DMS 273 treated with DMSO at 0.1 percent for 48 hours (cell line): ENCODE results near the gene HHAT.
A peak's percentile ranks its signal among the peaks of the same experiment; 100 is the strongest.

Experiments
- DNase-seq: peaks from one replicate; lab custom pipeline; 2025; lab: John Stamatoyannopoulos, UW

The HHAT gene

DNA sequence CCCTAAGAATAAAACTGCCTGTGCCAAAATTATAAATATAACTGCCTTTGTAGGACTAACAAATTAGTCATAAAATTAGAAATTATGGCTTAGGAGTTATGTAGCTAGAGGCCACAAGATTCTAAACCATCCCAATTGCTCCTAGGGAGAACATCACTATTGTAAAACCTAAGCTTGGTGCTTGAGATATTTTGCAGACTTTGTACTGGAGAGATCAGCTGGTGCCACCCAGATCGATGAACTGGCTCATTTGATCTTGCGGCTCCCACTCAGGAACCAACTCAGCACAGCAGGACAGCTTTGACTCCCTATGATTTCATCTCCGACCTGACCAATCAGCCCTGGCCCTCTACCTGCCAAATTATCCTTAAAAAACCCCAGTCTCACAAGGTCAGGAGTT, 30.6 kb downstream of the HHAT start:
- no peak for DNase-seq

GRCh38 chr1:210360852-210361477, 32.3 kb downstream of the HHAT start:
- DNase-seq, result peak; percentile 13

DNA sequence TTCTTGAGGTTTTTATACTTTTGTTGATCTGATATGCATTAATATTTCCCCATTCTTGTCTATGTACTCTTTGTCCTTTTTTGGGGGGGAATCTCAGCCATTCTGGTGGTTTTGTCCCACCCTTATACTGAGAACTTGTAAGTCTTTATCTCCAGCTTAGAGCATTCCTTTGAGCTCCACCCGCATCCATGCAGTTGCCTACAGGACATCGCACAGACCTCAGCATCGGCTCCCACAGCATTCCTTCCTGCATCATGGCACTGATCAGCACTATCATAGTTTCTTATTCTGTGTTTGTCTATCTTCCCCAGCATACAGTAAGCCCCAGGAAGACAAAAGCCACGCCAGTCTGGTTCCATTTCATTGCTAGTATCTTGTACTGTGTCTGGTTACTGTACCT, 33.0 kb downstream of the HHAT start:
- no peak for DNase-seq

- no peak for DNase-seq
These were observed 33.8 kb downstream of the HHAT start for GRCh38 chr1:210362526-210362925.

DNA sequence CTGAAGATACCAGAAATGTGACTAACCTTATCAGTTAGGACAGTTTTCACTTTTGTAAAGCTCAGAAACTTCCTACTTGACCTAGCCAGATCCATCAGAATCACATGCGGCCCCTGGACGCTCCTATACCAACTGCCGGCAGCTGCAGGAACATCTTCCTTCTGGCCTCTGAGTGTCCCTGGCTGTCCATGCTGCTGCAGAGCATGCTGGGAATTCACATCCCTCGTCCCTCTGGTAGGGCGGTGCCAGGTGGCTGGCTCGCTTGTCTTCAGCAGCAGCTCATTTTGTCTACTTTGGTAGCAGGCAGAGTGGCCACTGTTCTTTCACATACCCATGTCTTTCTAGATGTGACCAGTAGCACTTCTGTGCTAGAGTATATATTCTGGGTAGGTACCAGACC, 34.4 kb downstream of the HHAT start:
- no peak for DNase-seq

- DNase-seq, result no peak
These were observed 35.8 kb downstream of the HHAT start for GRCh38 chr1:210364479-210364878.

GRCh38 chr1:210366767-210367166, 38.1 kb downstream of the HHAT start:
- no peak for DNase-seq

- DNase-seq, result no peak
These were observed 38.9 kb downstream of the HHAT start for GRCh38 chr1:210367566-210367965.

- no peak for DNase-seq
These were observed 40.7 kb downstream of the HHAT start for GRCh38 chr1:210369425-210369824.

- no peak for DNase-seq
These were observed 43.2 kb downstream of the HHAT start for GRCh38 chr1:210371916-210372315.

DNA sequence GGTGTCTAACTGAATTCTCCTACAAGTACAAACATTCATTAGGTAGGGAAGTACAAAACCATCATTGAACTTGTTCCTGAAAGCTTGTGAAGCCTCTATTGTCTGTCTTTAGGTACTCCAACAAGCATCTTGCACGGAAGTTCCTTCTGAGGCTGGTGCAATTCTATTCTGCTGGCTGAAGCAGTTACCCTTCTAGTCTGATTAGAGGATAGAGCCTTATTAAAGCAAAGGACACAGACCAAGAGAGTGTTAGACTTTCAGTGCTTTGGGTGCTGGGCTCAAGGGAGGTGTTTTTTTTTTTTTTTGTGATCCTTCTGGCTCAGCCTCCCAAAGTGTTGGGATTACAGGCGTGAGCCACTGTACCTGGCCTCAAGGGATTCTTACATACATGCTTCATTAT, 43.8 kb downstream of the HHAT start:
- no peak for DNase-seq

DNA sequence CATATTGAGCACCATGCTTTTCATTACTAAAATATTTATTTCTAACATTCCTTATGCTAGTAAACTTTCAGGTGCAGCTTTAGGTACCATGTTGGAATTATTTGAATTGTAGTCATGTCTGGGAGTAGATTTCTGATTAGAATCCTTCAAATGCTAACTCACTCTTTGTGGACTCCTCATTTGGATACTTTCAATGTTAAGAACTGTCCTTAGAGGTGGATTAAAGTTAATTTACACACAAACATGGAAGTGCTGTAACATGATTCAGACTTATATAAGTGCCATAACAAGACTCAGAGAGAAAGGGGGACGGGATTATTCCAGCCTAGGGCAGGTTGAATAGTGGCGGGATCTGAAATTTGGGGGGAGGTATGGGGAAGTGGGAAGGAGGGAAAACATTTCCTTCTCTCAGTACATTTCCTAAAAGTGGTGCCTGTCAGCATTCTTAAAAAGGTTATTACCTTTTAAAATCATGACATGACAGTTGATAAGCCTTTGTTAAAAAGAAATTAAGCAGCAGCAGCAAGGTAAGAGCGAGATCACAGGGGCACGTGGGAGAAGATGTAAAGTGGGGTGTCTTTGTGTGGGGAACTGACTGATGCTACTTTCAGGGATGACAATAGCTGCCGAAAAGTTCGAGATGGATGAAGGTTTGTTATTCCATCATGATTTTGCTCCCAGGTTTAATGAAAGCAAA, 44.4 kb downstream of the HHAT start:
- DNase-seq, result peak; percentile 97

GRCh38 chr1:210373628-210373877, 44.9 kb downstream of the HHAT start:
- no peak for DNase-seq

DNA sequence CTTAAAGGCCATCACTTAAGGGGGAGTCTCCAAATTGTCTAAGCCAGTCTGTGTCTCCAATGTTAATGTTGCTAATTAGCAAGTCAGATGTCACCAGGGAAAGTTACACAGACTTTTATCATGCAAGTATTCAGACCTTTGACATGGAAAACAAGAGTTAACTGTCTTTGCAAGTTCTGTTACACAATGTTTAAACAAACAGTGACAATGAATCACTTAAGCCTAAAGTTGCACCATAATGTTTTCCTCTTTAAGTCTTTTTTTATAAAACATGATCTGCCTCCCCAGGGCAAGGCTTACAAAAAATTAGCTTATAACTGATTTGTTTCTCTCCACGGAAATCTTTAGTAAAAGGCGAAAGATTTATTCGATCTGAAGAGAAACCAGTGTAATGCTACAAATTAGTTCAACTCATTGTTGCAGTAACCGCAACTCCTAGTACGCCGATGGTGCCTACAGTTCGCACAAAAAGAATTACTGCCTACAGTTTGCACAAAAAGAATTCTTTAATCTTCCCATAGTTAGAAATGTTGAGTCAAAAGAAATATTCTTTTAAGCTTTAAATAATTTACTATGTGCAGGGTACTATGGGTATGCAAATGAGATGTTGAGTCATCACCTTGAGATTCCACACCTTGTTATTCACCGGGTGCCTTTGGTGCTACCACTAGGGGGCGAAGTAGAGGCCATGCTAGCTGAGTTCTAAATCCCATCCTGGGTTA, 45.3 kb downstream of the HHAT start:
- DNase-seq, result peak; percentile 99

- DNase-seq, result no peak
These were observed 45.9 kb downstream of the HHAT start for GRCh38 chr1:210374600-210374953.

DNA sequence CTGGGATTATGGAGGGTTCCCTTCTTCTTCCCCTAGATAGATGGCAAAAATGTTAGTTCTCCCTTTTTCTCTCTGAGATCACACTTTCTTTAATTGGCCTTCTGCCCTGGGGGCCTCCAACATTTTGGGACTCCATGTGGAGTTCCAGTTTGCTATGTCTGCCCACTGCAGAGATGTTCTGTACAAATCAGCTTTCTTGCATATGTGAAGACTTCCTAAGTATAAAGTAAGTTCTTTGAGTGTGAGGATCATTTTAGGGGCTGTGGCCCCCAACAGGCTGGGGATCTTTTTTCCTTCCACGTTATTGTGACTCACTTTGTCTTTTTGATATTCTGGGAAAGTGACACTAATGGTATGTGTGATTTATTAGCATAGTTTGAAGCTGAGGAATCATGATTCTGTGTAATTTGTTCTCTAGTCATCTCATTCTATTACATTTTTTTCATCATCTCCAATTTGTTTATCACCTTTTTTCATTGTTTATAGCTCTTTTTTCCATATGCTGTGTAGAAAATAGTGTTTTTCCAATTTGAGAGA, 48.2 kb downstream of the HHAT start:
- DNase-seq, result no peak

DNA sequence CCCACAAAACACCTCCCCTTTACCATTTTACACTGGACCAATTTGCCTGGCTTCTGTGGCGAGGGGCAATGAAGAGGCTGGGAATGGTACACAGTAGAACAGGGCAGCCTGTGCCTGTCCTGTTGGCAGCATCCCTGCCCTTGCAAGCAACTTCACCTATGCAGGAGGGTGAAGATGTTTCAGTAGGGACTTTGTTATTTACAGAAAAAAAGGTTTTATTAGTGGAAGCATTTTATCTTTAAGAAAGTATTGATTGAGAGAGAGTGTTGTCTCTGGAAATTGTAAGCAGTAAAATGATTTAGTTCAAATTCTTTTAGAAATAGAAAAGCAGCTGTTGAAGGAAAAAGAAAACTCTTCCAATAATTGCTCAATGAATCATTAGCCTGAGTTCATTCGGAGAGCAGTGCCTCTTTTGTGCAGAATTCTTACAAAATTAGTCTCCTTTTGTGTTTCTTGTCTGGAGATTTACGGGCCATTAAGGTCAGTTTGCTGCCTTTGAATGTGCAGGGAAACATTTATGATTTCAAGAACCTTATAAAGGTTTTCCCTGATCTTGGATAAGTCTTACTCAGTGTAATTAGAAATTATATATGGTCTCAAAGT, 49.1 kb downstream of the HHAT start:
- no peak for DNase-seq

GRCh38 chr1:210378736-210379135, 50.0 kb downstream of the HHAT start:
- no peak for DNase-seq

GRCh38 chr1:210381934-210382333, 53.2 kb downstream of the HHAT start:
- no peak for DNase-seq

DNA sequence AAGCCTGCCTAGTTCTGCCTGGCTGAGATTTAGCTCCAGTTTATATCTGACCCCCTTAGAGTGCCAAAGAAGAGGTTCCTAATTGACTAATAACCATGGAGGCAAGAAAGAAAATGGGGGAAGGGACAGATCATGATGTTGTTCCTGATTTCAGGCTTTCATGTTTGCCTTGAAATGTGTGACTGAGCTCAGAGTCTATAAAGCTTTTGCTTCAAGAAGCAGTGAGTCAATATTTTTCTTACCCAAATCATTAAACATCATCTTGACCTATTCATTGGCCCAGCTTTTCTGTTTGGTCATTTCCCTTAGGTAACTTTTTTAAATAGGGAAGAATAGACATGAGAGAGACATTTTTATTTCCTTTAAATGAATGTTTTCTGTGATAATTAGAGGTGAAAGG, 55.9 kb downstream of the HHAT start:
- no peak for DNase-seq

DNA sequence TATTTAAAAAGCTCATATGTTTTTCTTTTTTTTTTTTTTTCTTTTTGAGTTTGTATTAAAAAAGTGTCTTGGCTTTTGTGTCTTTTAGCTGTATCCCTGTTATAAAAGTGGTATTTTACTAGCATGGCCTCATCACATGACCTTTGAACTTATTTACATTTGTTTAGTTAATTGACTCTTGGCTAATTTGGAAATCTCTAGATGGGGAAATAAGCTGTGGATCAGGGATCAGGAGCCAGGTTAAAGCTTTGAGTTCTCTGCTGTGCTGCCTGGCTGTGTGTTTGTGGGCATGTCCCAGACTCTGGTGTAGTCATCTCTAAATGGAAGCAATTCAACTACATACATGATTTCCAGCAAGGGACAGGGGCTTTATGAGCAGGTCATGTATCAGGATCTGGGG, 56.5 kb downstream of the HHAT start:
- no peak for DNase-seq

- DNase-seq, result no peak
These were observed 65.6 kb downstream of the HHAT start for GRCh38 chr1:210394281-210394821.

GRCh38 chr1:210396541-210396940, 67.8 kb downstream of the HHAT start:
- DNase-seq, result no peak
